Stimulated activated CD4-positive, alpha-beta T cell treated with anti-CD3 and anti-CD28 coated beads, Interleukin-1b, Interleukin-23, amount 100 ng/mL, for 1 hour (primary cell): Measurements from ENCODE around the gene FFAR3.
"Not testable (repeated sequence)": the region's sequence is repeated elsewhere in the genome, so short reads cannot be mapped to it uniquely, and the experiment has no call there.

Experiments
- DNase-seq, 2 donors: peaks; one replicate each; pipeline ENCODE4 v3.0.0-alpha.2; 2020; ENCODE audit warnings: low read depth in 2 of 2

The FFAR3 gene

DNA sequence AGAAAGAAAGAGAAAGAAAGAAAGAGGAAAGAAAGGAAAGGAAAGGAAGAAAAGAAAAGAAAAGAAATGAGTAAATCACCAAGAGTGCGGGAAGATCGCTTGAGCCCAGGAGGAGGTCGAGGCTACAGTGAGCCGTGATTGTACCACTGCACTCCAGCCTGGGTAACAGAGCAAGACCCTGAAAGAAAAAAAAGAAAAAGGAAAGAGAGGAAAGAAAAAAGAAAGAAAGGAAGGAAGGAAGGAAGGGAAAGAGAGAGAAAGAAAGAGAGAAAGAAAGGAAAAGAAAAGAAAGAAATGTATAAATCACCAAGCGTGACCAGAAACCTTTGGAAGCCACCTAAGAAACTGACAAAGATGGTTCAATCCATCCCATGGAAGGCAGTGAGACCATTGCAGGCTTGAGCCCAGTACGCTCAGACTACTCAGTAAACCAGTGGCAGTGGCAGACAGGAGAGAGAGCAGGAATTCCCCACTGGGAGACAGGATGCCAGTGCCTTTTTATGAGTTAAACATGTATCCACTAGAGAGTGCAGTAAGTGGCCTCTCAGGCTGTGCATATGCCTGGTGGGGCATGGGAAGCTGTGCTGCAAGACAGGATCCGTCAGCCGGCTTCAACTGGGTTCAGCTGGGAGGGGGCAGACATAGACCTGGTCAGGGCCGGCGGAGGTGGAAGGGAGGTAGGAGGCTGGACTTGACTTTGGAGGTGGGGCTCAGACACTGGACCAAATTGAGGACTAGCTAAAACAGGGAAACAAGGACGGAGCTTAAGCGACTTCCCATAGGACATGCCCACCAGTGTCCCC lies 17.4 kb downstream of the FFAR3 start:
- DNase-seq, result no peak

DNA sequence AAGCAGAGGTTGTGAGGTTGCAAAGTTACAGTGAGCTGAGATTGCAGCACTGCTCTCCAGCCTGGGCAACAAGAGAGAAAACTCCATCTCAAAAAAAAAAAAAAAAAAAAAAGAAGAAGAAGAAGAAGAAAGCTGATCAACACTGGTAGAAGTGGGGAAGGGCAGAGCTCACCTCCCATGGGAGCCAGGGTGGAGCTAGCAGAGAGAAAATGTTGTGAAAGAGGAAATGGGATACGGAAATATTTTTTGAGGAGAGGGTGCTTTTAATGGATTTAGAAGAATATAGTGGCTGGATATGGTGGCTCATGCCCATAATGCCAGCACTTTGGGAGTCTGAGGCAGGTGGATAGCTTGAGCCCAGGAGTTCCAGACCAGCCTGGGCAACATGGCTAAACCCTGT lies 19.4 kb downstream of the FFAR3 start:
- no peak for DNase-seq

DNA sequence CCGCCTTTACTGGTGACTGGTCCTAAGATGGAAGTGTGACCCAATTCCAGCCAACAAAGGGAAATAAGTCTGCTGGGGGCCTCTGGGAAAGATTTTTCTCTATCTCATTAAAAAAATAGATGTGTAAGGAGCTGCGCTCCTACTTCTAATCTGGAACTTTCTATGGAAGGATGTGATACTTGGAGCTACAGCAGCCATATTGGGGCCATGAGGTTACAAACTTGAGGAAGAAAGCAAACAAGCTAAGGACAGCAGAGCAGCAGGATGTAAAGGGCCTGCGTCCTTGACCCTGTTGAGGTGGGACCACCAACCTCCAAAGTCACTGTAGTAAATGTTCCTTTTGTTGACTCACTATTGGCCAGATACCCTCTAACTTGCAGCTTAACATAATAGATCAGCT lies 20.1 kb downstream of the FFAR3 start:
- DNase-seq, result no peak

DNA sequence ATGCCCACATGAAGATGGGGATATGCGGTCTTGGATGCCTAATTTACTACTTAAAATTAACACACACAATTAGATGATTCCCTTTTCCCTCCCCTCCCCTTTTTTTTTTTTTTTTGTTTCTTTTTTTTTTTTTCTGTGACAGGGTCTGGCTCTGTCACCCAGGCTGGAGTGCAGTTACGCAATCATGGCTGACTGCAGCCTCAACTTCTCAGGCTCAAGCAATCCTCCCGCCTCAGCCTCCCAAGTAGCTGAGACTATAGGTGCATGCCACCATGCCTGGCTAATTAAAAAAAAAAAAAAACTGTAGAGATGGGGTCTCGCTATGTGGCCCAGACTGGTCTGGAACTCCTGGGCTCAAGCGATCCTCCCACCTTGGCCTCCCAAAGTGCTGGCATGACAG lies 21.3 kb downstream of the FFAR3 start:
- not testable (repeated sequence) for DNase-seq

DNA sequence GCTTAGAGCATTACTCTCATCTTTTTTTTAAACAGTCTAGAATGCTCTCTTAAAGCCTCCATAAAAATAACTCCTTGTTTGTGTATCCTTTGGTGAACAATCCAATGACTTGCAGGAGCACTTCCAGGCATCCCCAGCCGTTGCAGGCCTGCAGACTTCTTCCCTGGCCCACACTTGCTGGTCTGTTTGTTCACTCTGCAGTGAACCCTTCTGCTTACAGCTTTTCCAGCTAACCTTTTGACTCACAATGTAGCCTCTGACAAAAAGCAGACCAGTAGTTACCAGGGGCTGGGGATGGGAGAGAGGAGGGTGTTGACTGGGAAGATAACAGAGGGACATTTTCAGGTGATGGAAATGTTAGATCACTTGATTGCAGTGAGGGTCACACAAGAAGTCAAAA lies 21.7 kb downstream of the FFAR3 start:
- DNase-seq, result no peak

DNA sequence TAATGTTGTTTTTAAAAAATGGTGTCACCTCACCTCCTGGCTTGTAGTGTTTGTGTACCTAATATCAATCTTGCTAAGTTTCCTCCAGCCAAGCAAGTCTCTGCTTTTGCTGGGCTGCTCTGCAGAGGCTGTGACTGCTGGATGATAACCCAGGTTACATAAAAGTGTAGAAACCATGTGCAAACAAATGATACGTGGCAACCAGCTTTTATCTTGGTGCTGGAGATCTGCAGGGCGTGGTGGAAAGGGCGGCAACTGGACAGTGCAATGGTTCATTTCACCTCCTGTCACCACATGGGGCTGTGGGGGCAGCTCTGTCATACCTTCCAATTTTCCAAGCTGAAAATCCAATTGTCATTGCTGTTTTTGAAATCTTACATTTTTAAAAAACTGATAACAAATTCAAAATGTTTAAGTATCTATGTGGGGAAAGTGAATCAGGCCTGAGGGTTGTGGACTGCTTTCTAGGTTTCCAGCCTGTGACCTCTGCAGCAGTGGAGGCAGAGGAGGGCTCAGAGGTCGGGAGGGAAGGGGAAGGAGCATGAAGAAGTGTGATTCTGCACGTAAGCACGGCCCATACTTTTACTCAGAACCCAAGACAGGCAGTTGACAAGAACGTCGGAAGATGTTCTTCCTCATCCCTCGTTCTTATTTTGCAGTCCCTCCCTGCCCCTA lies 22.3 kb downstream of the FFAR3 start:
- no peak for DNase-seq

DNA sequence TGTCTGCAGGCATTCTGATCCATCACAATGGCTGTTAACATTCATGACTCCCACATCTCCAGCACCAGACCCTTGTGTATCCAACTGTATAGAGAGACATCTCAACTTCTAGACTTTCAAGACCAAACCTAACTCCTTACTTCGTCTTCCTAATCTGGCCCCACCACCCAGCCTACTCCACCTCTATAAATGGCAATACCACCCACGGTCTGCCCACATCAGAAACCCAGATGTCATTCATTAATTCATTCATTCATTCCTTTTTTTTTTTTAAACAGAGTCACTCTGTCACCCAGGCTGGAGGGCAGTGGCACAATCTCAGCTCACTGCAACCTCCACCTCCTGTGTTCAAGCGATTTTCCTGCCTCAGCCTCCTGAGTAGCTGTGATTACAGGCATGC lies 23.1 kb downstream of the FFAR3 start:
- DNase-seq, result no peak

DNA sequence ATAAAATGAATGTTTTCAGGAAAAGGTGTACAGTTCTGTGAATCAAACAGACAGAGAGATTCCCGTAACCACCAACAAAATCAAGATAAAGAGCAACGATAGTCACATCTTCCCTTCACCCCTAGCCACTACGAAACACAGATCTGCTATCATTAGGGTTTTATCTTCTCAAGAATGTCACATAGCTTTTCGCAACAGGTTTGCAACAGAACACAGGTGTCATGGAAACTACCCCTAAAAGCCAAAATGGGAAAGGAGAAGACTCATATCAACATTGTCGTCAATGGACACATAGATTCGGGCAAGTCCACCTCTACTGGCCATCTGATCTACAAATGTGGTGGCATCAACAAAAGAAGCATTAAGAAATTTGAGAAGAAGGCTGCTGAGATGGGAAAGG lies 23.7 kb downstream of the FFAR3 start:
- DNase-seq, result no peak

DNA sequence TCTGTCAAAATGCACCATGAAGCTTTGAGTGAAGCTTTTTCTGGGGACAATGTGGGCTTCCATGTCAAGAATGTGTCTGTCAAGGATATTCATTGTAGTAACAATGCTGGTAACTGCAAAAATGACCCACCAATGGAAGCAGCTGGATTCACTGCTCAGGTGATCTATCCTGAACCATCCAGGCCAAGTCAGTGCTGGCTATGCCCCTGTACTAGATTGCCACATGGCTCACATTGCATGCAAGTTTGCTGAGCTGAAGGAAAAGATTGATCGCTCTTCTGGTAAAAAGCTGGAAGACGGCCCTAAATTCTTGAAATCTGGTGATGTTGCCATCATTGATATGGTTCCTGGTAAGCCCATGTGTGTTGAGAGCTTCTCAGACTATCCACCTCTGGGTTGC lies 25.3 kb downstream of the FFAR3 start:
- no peak for DNase-seq

DNA sequence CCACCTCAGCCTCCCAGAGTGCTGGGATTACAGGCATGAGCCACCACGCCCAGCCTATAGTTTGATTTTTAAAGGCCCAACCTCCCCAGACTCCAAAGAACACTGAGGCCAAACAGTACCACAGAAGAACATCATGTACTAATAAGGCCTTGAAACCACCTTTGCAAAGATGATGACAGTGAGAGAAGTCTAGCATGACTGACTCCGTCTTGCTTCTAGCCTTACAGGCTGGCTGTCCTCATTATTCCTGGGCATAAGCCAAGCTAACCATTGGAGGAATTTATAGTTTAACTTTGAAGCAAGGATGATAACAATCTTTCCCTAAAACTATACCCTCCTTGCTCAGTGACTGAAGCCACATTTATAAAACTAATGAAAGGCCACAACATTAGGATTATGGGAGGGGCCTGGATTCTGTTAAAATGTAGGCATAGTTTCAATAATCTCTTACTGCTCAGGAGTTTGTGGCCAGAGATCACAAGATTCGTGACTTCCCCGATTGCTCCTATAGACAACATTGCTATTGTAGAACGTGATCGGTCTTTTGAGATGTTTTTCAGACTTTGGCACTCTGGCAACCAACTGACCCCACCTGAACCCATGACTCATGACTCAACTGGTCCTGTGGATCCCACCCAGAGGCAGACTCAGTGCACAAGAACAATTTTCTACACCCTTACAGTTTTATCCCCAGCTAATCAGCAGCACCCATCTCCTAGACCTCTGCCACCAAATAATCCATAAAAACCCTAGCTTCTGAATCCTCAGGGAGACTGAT lies 30.2 kb downstream of the FFAR3 start:
- no peak for DNase-seq

DNA sequence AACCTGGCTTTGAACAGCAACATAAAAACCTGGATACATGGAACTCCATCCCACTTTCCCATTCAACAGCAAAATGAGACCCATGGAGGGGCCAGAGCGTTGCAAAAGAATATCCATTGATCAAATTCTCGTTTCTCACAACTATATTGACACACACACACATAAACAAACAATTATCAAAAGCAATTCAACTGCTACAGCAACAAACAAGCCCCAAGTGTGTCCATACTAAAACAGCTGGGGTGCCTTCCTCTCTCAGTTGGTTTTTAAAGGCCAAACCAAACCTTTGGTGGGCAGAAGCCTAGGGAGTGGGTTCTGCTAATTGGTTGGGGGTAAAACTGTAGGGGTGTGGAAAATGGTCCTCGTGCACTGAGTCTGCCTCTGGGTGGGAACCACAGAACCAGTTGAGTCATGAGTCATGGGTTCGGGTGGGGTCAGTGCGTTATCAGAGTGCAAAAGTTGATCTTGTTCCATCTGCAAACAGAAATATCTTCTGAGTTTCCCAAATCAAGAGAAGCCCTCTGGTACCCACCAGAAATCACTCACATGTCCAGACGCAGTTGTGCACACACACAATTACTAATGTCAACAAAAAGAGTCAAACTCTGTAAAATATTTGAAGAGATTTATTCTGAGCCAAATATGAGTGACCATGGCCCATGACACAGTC lies 31.1 kb downstream of the FFAR3 start:
- no peak for DNase-seq

DNA sequence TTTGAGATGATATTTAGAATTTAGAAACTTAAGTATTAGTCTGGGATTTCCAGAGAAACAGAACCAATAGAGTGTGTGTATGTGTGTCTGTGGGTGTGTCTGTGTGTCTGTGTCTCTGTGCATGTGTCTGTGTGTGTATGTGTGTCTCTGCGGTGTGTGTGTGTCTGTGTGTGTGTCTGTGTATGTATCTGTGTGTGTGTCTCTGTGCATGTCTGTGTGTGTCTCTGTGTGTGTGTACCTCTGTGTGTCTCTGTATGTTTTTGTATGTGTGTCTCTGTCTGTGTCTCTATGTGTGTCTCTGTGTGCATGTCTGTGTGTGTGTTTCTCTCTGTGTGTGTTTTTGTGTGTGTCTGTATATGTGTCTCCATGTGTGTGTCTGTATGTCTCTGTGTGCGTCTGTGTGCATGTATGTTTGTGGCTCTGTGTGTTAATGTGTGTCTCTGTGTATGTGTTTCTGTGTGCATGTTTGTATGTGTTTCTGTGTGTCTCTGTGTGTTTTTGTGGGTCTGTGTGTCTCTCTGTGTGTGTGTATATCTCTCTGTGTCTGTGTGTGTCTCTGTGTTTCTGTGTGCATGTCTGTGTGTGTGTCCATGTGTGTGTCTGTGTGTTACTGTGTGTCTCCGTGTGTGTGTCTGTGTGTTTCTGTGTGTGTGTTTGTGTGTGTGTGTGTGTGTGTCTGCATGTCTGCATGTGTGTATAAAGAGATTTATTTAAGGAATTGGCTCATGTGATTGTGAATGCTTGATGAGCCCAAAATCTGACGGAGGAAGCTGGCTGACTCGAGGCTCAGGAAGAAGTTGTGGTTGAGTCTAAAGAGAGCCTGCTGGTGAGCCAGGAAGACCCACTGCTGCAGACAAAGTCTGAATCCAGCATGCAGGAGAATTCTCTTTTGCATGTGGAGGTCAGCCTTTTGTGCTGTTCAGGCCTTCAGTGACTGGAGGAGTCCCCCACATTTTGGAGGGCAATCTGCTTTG lies 34.8 kb downstream of the FFAR3 start:
- DNase-seq, result no peak

DNA sequence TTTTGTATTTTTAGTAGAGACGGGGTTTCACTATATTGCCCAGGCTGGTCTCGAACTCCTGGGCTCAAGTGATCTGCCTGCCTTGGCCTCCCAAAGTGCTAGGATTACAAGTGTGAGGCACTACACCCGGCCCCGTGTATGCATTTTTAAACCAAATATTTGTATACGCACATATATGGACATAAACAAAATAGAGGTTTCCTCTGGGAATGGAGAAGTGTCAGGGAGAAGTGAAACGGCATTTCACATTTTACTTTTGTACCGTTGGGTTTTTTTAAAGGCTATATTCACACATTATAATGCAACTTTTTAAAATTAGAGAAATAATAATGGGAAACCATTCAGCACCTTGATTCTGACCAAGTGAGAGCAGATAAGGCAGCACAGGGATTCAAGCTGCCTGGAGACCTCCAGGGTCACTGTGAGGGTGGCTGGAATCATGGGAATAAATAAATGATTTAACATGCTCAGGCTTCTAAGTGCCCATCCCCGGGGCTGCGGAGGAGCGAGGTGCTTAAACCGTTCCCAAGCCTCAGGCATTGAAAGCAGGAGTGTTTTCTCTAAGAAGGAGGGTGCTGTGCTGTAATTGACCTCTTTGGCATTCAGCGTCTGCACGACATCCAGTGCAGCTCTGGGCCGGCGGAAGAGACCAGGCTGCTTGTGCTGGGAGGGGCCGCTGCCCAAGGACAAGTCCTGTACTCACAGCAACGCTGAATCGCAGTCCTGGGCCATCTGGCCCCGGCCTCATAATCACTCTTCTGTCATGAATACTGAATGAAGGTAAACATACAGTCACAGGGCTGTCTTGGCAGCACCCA lies 37.3 kb downstream of the FFAR3 start:
- DNase-seq, result no peak

DNA sequence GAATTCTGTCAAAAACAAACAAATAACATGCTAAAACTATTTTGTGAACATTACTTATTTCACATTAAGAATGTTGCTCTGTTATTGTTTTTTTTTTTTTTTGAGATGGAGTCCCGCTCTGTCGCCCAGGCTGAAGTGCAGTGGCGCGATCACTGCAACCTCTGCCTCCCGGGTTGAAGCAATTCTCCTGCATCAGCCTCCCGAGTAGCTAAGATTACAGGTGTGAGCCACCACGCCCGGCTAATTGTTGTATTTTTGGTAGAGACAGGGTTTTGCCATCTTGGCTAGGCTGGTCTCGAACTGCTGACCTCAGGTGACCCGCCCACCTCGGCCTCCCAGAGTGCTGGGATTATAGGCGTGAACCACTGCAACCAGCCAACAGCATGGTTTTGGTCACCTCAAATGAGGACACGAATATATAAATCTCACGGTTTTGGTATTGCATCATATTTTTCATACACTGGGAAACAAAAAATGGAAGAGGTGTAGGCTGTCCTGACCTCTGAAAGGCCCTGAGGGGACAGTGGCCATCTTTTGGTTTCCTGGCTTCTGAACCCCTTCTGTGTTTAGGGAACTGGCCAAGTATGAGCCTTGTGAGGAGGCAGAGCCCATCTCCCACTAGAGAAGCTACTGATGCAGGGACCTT lies 38.1 kb downstream of the FFAR3 start:
- DNase-seq, result no peak

DNA sequence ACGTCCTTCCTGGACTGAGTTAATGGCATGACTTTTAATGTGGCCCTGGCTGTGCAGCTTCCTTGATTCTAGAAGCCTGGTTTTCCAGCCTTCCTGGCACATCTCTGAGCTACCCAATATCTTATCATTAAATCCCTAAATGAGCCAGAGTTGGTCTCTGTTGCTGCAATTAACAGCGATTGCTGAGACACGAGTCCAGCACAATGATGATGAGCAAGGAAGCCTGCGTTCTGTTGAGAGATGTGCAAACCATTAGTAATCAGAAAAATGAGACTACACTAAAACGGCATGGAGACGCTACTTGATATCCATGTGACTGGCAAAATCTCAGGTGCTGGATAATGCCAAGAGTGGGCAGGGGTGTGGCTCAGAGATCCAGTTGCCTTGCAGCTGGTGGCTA lies 38.8 kb downstream of the FFAR3 start:
- DNase-seq, result no peak

DNA sequence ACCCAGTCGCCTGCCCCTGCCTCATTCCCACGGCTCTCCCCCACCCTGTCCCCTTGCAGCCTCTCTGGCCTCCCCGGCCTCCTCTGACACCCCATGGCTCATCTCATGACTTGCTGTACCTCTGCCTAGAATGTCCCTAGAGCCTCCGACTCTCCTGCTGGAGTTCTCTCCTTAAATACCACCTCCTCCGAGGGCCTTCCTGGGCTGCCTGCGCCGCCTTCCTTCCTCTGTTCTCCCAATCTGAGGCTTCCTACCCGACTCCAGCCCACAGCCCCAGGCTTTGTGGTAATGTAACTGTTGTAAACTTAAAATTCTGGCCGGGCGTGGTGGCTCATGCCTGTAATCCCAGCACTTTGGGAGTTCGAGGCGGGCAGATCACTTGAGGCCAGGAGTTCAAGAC lies 40.3 kb downstream of the FFAR3 start:
- no peak for DNase-seq

DNA sequence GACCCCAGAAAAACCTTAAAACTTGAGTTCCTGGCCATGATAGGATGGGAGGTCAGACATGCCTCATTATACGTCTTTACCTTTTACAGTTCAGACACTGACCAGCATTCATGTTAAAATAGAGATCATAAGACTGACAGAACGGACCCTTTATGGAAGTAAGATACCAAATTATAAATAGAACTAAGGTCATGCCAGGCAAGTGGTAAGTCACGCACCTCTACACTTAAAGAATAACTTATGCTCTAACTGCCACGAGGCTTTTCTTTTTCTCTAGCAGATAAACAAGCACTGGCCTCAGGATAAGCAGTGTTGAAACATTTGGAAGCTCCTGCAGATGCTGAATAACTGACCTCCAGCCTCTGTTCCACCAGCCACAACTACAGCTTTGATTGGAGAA lies 41.0 kb downstream of the FFAR3 start:
- DNase-seq, result no peak

DNA sequence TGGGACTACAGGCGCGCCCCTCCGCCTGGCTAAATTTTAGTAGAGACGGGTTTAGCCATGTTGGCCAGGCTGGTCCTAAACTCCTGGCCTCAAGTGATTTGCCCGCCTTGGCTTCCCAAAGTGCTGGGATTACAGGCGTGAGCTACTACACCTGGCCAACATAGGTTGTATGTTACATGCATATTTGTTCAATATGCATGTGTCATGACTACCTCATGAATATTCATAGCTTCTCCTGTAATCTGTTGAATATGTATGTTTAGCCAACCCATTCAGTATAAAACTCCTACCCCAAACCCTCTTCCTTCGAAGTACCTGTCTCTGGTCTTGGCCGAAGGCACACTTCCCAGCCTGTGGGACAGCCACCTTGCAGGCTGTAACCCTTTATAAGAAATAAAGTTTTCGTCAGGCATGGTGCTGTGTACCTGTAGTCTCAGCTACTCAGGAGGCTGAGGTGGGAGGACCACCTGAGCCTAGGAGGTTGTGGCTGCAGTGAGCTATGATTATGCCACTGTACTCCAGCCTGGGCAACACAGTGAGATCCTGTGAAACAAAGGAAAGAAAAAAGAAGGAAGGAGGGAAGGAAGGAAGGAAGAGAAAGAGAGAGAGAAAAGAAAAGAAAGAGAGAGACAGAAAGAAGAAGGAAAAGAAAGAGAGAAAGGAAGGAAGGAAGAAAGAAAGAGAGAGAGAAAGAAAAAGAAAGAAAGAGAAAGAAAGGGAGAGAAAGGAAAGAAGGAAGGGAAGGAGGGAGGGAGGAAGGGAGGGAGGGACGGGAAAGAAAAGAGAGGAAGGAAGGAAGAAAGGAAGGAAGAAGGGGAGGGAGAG lies 41.9 kb downstream of the FFAR3 start:
- DNase-seq, result no peak

DNA sequence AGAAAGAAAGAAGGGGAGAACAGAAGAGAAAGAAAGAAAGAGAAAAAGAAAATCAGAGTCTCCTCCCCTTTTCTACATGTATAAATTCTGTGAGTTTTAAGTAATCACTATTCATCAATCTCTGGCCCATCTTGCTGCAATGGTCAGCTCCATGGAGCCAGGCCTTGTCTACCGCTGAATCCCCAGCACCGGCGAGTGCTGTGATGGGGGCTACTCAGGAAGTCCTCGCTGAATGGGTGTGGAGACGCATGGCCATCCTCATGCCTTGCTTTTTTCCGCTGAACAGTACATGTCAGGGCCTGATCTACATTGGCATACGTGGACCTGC lies 42.5 kb downstream of the FFAR3 start:
- no peak for DNase-seq
